ENCODE results near the gene ASPHD1.
"Not testable (repeated sequence)": the region's sequence is repeated elsewhere in the genome, so short reads cannot be mapped to it uniquely, and the experiment has no call there.

DNA sequence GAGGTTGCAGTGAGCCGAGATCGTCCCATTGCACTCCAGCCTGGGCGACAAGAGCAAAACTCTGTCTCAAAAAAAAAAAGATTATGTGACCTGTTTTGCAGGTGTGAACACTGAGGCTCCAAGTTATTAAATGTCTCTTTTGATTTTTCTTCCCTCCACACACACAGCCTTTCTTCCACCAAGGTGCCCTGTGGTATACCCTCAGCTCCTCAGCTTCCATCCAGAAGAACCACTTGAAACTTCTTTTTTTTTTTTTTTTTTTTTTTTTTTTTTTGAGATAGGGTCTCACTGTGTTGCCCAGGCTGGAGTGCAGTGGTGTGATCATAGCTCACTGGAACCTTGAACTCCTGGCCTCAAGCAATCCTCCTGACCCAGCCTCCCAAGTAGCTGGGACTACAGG is 10.9 kb upstream of the ASPHD1 start:
- TF ChIP-seq, protein P1, sequence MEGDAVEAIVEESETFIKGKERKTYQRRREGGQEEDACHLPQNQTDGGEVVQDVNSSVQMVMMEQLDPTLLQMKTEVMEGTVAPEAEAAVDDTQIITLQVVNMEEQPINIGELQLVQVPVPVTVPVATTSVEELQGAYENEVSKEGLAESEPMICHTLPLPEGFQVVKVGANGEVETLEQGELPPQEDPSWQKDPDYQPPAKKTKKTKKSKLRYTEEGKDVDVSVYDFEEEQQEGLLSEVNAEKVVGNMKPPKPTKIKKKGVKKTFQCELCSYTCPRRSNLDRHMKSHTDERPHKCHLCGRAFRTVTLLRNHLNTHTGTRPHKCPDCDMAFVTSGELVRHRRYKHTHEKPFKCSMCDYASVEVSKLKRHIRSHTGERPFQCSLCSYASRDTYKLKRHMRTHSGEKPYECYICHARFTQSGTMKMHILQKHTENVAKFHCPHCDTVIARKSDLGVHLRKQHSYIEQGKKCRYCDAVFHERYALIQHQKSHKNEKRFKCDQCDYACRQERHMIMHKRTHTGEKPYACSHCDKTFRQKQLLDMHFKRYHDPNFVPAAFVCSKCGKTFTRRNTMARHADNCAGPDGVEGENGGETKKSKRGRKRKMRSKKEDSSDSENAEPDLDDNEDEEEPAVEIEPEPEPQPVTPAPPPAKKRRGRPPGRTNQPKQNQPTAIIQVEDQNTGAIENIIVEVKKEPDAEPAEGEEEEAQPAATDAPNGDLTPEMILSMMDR (conservative IDR thresholded peaks at IDR 0.05; ENCODE audit: low read depth, low read length): not testable (repeated sequence)
- TF ChIP-seq EZH2 (IDR thresholded peaks at IDR 0.05; ENCODE audit: low read length, unreplicated experiment); EZH2phosphoT487 (IDR thresholded peaks at IDR 0.05; ENCODE audit: borderline replicate concordance, low read length): not testable (repeated sequence)
